Liver (tissue), 9 donors: Measurements from ENCODE around the gene GPHN. TPM values are rescaled to one million over a fixed set of nuclear protein-coding genes. Genes with fewer than 3 reads are reported as not detected.
A peak's percentile ranks its signal among the peaks of the same experiment; 100 is the strongest.

Experiments used
- DNase-seq: peaks from one replicate; pipeline ENCODE4 v3.0.0-alpha.2; 2017; ENCODE audit warnings: low spot score
- H3K27ac ChIP-seq, 2 donors: one replicate each; pipeline ENCODE4 v1.7.0; 2013; ENCODE audit warnings: inconsistent platforms in 2 of 2, low read length in 2 of 2, control low read depth in 1 of 2, low read depth in 1 of 2, mild to moderate bottlenecking in 1 of 2
- H3K27me3 ChIP-seq, 4 donors: one replicate each; pipeline versions ENCODE4 v1.6.1 to v1.7.0; 2013; ENCODE audit warnings: low read length in 3 of 4, inconsistent platforms in 1 of 4, mild to moderate bottlenecking in 1 of 4, moderate library complexity in 1 of 4; ENCODE audit not compliant: control insufficient read depth in 4 of 4, insufficient read depth in 4 of 4
- H3K36me3 ChIP-seq, 4 donors: one replicate each; pipeline versions ENCODE4 v1.6.1 to v1.7.0; 2013; ENCODE audit warnings: low read length in 3 of 4, mild to moderate bottlenecking in 3 of 4, low read depth in 1 of 4, moderate library complexity in 1 of 4; ENCODE audit not compliant: control insufficient read depth in 4 of 4, insufficient read depth in 3 of 4
- H3K4me1 ChIP-seq, 4 donors: one replicate each; pipeline versions ENCODE4 v1.6.1 to v1.7.0; 2013; ENCODE audit warnings: low read length in 3 of 4, mild to moderate bottlenecking in 3 of 4, moderate library complexity in 1 of 4; ENCODE audit not compliant: control insufficient read depth in 4 of 4, insufficient read depth in 4 of 4
- H3K4me3 ChIP-seq, 3 donors: one replicate each; pipeline versions ENCODE4 v1.6.1 to v1.7.0; 2013; ENCODE audit warnings: low read length in 3 of 3, control low read depth in 1 of 3, low read depth in 1 of 3, mild to moderate bottlenecking in 1 of 3
- H3K9ac ChIP-seq, 2 donors: one replicate each; pipeline ENCODE4 v1.7.0; 2013; ENCODE audit warnings: low read length in 2 of 2, mild to moderate bottlenecking in 2 of 2, moderate library complexity in 2 of 2, control low read depth in 1 of 2, low read depth in 1 of 2
- H3K9me3 ChIP-seq, 4 donors: one replicate each; pipeline versions ENCODE4 v1.6.1 to v1.7.0; 2013; ENCODE audit warnings: low read length in 3 of 4; ENCODE audit not compliant: control insufficient read depth in 4 of 4
- ATF3 ChIP-seq: IDR thresholded peaks from 2 replicates; pipeline ENCODE4 v1.6.1; 2016; ENCODE audit warnings: antibody characterized with exemption
- CTCF ChIP-seq: fragments of 150-350 bp; IDR thresholded peaks from 2 replicates; pipeline ENCODE4 v1.5.1; 2017; ENCODE audit warnings: improper control_type of control experiment, low read depth, low read length; ENCODE audit not compliant: missing input control
- EGR1 ChIP-seq, 2 donors: IDR thresholded peaks; 2 replicates each; pipeline ENCODE4 v1.6.1; 2016 to 2018; ENCODE audit warnings: antibody characterized with exemption in 2 of 2, low read depth in 2 of 2
- FOXA1 ChIP-seq: IDR thresholded peaks from 2 replicates; pipeline ENCODE4 v1.6.1; 2016; ENCODE audit warnings: antibody characterized with exemption
- FOXA2 ChIP-seq: IDR thresholded peaks from 2 replicates; pipeline ENCODE4 v1.6.1; 2016; ENCODE audit warnings: antibody characterized with exemption
- GABPA ChIP-seq, 2 donors: IDR thresholded peaks in 1 of 2; conservative IDR thresholded peaks in 1 of 2; 2 replicates each; pipeline ENCODE4 v1.6.1; 2016; ENCODE audit warnings: antibody characterized with exemption in 2 of 2, mild to moderate bottlenecking in 1 of 2, moderate library complexity in 1 of 2
- HNF4A ChIP-seq, 2 donors: conservative IDR thresholded peaks; 2 replicates each; pipeline ENCODE4 v1.6.1; 2016; ENCODE audit warnings: antibody characterized with exemption in 2 of 2, mild to moderate bottlenecking in 2 of 2
- HNF4G ChIP-seq: IDR thresholded peaks from 2 replicates; pipeline ENCODE4 v1.6.1; 2016; ENCODE audit warnings: antibody characterized with exemption
- JUND ChIP-seq, 2 donors: IDR thresholded peaks; 2 replicates each; pipeline ENCODE4 v1.6.1; 2016; ENCODE audit warnings: antibody characterized with exemption in 2 of 2
- MAX ChIP-seq: IDR thresholded peaks from 2 replicates; pipeline ENCODE4 v1.6.1; 2016; ENCODE audit warnings: antibody characterized with exemption
- RAD21 ChIP-seq, 2 donors: IDR thresholded peaks; 2 replicates each; pipeline ENCODE4 v1.6.1; 2016; ENCODE audit warnings: antibody characterized with exemption in 2 of 2, mild to moderate bottlenecking in 2 of 2
- REST ChIP-seq: IDR thresholded peaks from 2 replicates; pipeline ENCODE4 v1.6.1; 2016; ENCODE audit warnings: antibody characterized with exemption, mild to moderate bottlenecking
- RXRA ChIP-seq, 2 donors: IDR thresholded peaks; 2 replicates each; pipeline ENCODE4 v1.6.1; 2017 to 2018; ENCODE audit warnings: antibody characterized with exemption in 2 of 2, mild to moderate bottlenecking in 1 of 2
- SP1 ChIP-seq: IDR thresholded peaks from 2 replicates; pipeline ENCODE4 v1.6.1; 2018; ENCODE audit warnings: antibody characterized with exemption, mild to moderate bottlenecking
- TAF1 ChIP-seq: conservative IDR thresholded peaks from 2 replicates; pipeline ENCODE4 v1.6.1; 2016; ENCODE audit warnings: antibody characterized with exemption, mild to moderate bottlenecking
- YY1 ChIP-seq: IDR thresholded peaks from 2 replicates; pipeline ENCODE4 v1.6.1; 2016; ENCODE audit warnings: antibody characterized with exemption, mild to moderate bottlenecking
- ZBTB33 ChIP-seq: IDR thresholded peaks from 2 replicates; pipeline ENCODE4 v1.6.1; 2016; ENCODE audit warnings: antibody characterized with exemption
- WGBS: extraction: QIAGEN DNeasy Blood & Tissue Kit; methylation state at CpG from one replicate; pipeline ENCODE4 v1.1.7; 2013; 5-methylcytosine and 5-hydroxymethylcytosine counted together
- polyA plus RNA-seq, 2 donors: library from polyadenylated mRNA; stranded (reverse) in 1 of 2; unstranded in 1 of 2; fragments of 200-250 nt in 1 of 2; fragments of >200 nt in 1 of 2; fragmentation: Nextera tagmentation in 1 of 2; extraction: Ambion mirVana in 1 of 2; gene quantifications; one replicate each; pipeline versions ENCODE4 v1.2.1 to v1.2.3, GENCODE V29; 2013 to 2015
- total RNA-seq, 2 donors: library from RNA; depleted of rRNA; stranded (reverse); fragments of >200 nt; gene quantifications; one replicate each; pipeline ENCODE4 v1.2.3, GENCODE V29; 2014
- donor health status: healthy.
- donor health status: healthy.
- donor health status: healthy.
- donor health status: healthy.
- donor health status: healthy.

Gene GPHN
- total and polyA plus RNA-seq, 4 donors, result 18.4 to 76.4 (median 47.4) TPM

GRCh38 chr14:66496911-66497310 is 11.0 kb upstream of the GPHN start:
- Histone ChIP-seq H3K9ac (peak overlapping the region in 1 of 2 donors; percentile 29), H3K4me1 (peaks cover 2 to 41% (median 23%) of the 10 kb centered on the region in 4 donors), H3K9me3 (no peaks in the 10 kb centered on the region), H3K27ac (peak overlapping the region; percentile 42 to 64), H3K36me3 (no peaks in the 10 kb centered on the region), H3K27me3 (no peaks in the 10 kb centered on the region), H3K4me3 (peak overlapping the region; percentile 1 to 44 (median 31))
- no peak for DNase-seq
- no peak for TF ChIP-seq RXRA (IDR thresholded peaks at IDR 0.05)
- TF ChIP-seq JUND (IDR thresholded peaks at IDR 0.05), result no peak
- TF ChIP-seq ZBTB33, result no peak
- TF ChIP-seq TAF1, result no peak
- TF ChIP-seq MAX, result no peak
- TF ChIP-seq EGR1 (IDR thresholded peaks at IDR 0.05; ENCODE audit: low read depth in 2 of 2), result no peak
- TF ChIP-seq FOXA1, result no peak
- TF ChIP-seq SP1, result no peak
- no peak for TF ChIP-seq ATF3
- no peak for TF ChIP-seq HNF4A (conservative IDR thresholded peaks at IDR 0.05)
- TF ChIP-seq CTCF, result no peak
- no peak for TF ChIP-seq REST
- no peak for TF ChIP-seq RAD21 (IDR thresholded peaks at IDR 0.05)
- TF ChIP-seq FOXA2, result no peak
- WGBS, result 28% methylated on average over 2 of the region's 2 CpGs

- Histone ChIP-seq H3K9ac (no peak overlapping the region), H3K9me3 (no peaks in the 10 kb centered on the region), H3K4me1 (peaks cover 2 to 49% (median 26%) of the 10 kb centered on the region in 4 donors), H3K36me3 (no peaks in the 10 kb centered on the region), H3K27ac (no peak overlapping the region), H3K27me3 (no peaks in the 10 kb centered on the region), H3K4me3 (no peak overlapping the region)
- WGBS, result 80% methylated on average over 3 of the region's 3 CpGs
- no peak for DNase-seq
- TF ChIP-seq TAF1, result no peak
- no peak for TF ChIP-seq FOXA2
- no peak for TF ChIP-seq HNF4A (conservative IDR thresholded peaks at IDR 0.05)
- TF ChIP-seq RAD21 (IDR thresholded peaks at IDR 0.05), result no peak
- TF ChIP-seq GABPA (IDR thresholded peaks at IDR 0.05 in 1 of 2, conservative IDR thresholded peaks at IDR 0.05 in 1 of 2), result no peak
- no peak for TF ChIP-seq HNF4G
- TF ChIP-seq SP1, result no peak
- TF ChIP-seq RXRA (IDR thresholded peaks at IDR 0.05), result no peak
- TF ChIP-seq REST, result no peak
- TF ChIP-seq YY1, result no peak
- TF ChIP-seq ZBTB33, result no peak
- no peak for TF ChIP-seq MAX
- TF ChIP-seq JUND (IDR thresholded peaks at IDR 0.05), result no peak
Measured at GRCh38 chr14:66498311-66498710, 9.6 kb upstream of the GPHN start.
